ENCODE results near the gene NEU3. TPM values are rescaled to one million over a fixed set of nuclear protein-coding genes. Genes with fewer than 3 reads are reported as not detected.
"Not testable (repeated sequence)": the region's sequence is repeated elsewhere in the genome, so short reads cannot be mapped to it uniquely, and the experiment has no call there.

NEU3 gene
- total RNA-seq, 5 donors from 2014 or later (not counting 1 experiment from before 2014, with no cell fraction given): 12.4 to 18.0 (median 13.0) TPM

GRCh38 chr11:75044381-75045170, 55.8 kb downstream of the NEU3 start:
- CTCF ChIA-PET; H3K4me1 ChIP-seq (ENCODE audit: control insufficient read depth in 1 of 2, extremely low read depth in 1 of 2, insufficient read depth in 2 of 2, low read length in 2 of 2); H3K27me3 ChIP-seq (replicated peaks in 1 of 2; ENCODE audit: control insufficient read depth in 2 of 2, extremely low read depth in 1 of 2, insufficient read depth in 2 of 2, low read length in 1 of 2); H3K9me3 Mint-ChIP-seq; H3K27me3 Mint-ChIP-seq; H3K36me3 Mint-ChIP-seq; H3K9me3 ChIP-seq; H3K4me3 Mint-ChIP-seq; ATAC-seq (replicated peaks in 1 of 4); DNase-seq; H3K4me3 ChIP-seq (ENCODE audit: control insufficient read depth in 1 of 2, extremely low read depth in 1 of 2, low read length in 1 of 2); H3K36me3 ChIP-seq (ENCODE audit: control insufficient read depth in 2 of 2, extremely low read depth in 1 of 2, insufficient read depth in 1 of 2, low read length in 1 of 2); H3K27ac Mint-ChIP-seq; POLR2A ChIA-PET; H3K27ac ChIP-seq (ENCODE audit: low read length); H3K4me1 Mint-ChIP-seq: not testable (repeated sequence)
- 78% methylated on average over 6 of the region's 15 CpGs for WGBS (ENCODE audit: insufficient coverage)

- H3K36me3 Mint-ChIP-seq; H3K4me1 ChIP-seq (ENCODE audit: control insufficient read depth in 1 of 2, extremely low read depth in 1 of 2, insufficient read depth in 2 of 2, low read length in 2 of 2); H3K27ac Mint-ChIP-seq; H3K4me3 ChIP-seq (ENCODE audit: control insufficient read depth in 1 of 2, extremely low read depth in 1 of 2, low read length in 1 of 2); H3K9me3 Mint-ChIP-seq; H3K4me1 Mint-ChIP-seq; POLR2A ChIA-PET; H3K27me3 Mint-ChIP-seq; H3K27me3 ChIP-seq (replicated peaks in 1 of 2; ENCODE audit: control insufficient read depth in 2 of 2, extremely low read depth in 1 of 2, insufficient read depth in 2 of 2, low read length in 1 of 2); H3K36me3 ChIP-seq (ENCODE audit: control insufficient read depth in 2 of 2, extremely low read depth in 1 of 2, insufficient read depth in 1 of 2, low read length in 1 of 2); DNase-seq; ATAC-seq (replicated peaks in 1 of 4); H3K4me3 Mint-ChIP-seq; CTCF ChIA-PET; H3K27ac ChIP-seq (ENCODE audit: low read length); H3K9me3 ChIP-seq: not testable (repeated sequence)
- 73% methylated on average over 3 of the region's 5 CpGs for WGBS (ENCODE audit: insufficient coverage)
Measured at GRCh38 chr11:75046668-75047067, 57.9 kb downstream of the NEU3 start.

- peaks cover 0 to 4% of the 10 kb centered on the region in 2 donors for H3K27me3 Mint-ChIP-seq
Measured at GRCh38 chr11:75047191-75047590, 58.5 kb downstream of the NEU3 start.

GRCh38 chr11:75049501-75050266, 61.0 kb downstream of the NEU3 start:
- POLR2A ChIA-PET; H3K27ac ChIP-seq (ENCODE audit: low read length); CTCF ChIA-PET; H3K27ac Mint-ChIP-seq; ATAC-seq (replicated peaks in 1 of 4); H3K4me1 Mint-ChIP-seq; H3K4me3 ChIP-seq (ENCODE audit: control insufficient read depth in 1 of 2, extremely low read depth in 1 of 2, low read length in 1 of 2); H3K4me3 Mint-ChIP-seq; H3K36me3 ChIP-seq (ENCODE audit: control insufficient read depth in 2 of 2, extremely low read depth in 1 of 2, insufficient read depth in 1 of 2, low read length in 1 of 2); H3K27me3 ChIP-seq (replicated peaks in 1 of 2; ENCODE audit: control insufficient read depth in 2 of 2, extremely low read depth in 1 of 2, insufficient read depth in 2 of 2, low read length in 1 of 2); H3K4me1 ChIP-seq (ENCODE audit: control insufficient read depth in 1 of 2, extremely low read depth in 1 of 2, insufficient read depth in 2 of 2, low read length in 2 of 2); DNase-seq; H3K9me3 ChIP-seq; H3K36me3 Mint-ChIP-seq: not testable (repeated sequence)
- H3K9me3 Mint-ChIP-seq: peaks cover 5 to 16% (median 11%) of the 10 kb centered on the region in 3 donors
- no CpG with 5 or more reads among the region's 8 CpGs for WGBS (ENCODE audit: insufficient coverage)
- H3K27me3 Mint-ChIP-seq: peaks cover 7 to 13% of the 10 kb centered on the region in 2 donors

More at GRCh38 chr11:75047191-75047590, 58.5 kb downstream of the NEU3 start:
- Histone ChIP-seq H3K27me3 (replicated peaks in 1 of 2; ENCODE audit: control insufficient read depth in 2 of 2, extremely low read depth in 1 of 2, insufficient read depth in 2 of 2, low read length in 1 of 2) (no peaks in the 10 kb centered on the region), H3K4me3 (ENCODE audit: control insufficient read depth in 1 of 2, extremely low read depth in 1 of 2, low read length in 1 of 2) (no peak overlapping the region), H3K36me3 (ENCODE audit: control insufficient read depth in 2 of 2, extremely low read depth in 1 of 2, insufficient read depth in 1 of 2, low read length in 1 of 2) (no peaks in the 10 kb centered on the region), H3K4me1 (ENCODE audit: control insufficient read depth in 1 of 2, extremely low read depth in 1 of 2, insufficient read depth in 2 of 2, low read length in 2 of 2) (no peaks in the 10 kb centered on the region), H3K9me3 (no peaks in the 10 kb centered on the region), H3K27ac (ENCODE audit: low read length) (no peak overlapping the region)
- CTCF ChIA-PET: no interaction called here
- H3K36me3 Mint-ChIP-seq: no peaks in the 10 kb centered on the region
- no peak for ATAC-seq (replicated peaks in 1 of 4)
- WGBS (ENCODE audit: insufficient coverage): 67% methylated on average over 1 of the region's 4 CpGs
- no peak for DNase-seq
- POLR2A ChIA-PET: interaction anchor here in 1 of 2 donors (0.6 kb wide), 1 partner anchor 60 kb away, joined by 3 read pairs; no protein-coding TSS in a partner anchor
- peaks cover 0 to under 1% (median 0%) of the 10 kb centered on the region in 3 donors for H3K9me3 Mint-ChIP-seq
- H3K4me1 Mint-ChIP-seq: peaks cover 0 to 4% (median 0%) of the 10 kb centered on the region in 3 donors
- no peak overlapping the region for H3K27ac Mint-ChIP-seq
- H3K4me3 Mint-ChIP-seq: no peak overlapping the region

GRCh38 chr11:75050516-75050915, 61.8 kb downstream of the NEU3 start:
- DNase-seq: no peak
- H3K4me1 Mint-ChIP-seq: peaks cover 0 to 4% (median 0%) of the 10 kb centered on the region in 3 donors
- H3K9me3 Mint-ChIP-seq: peaks cover 5 to 16% (median 11%) of the 10 kb centered on the region in 3 donors
- WGBS (ENCODE audit: insufficient coverage): 72% methylated on average over 4 of the region's 4 CpGs
- H3K27me3 Mint-ChIP-seq: peaks cover 7 to 13% of the 10 kb centered on the region in 2 donors
- ChIA-PET CTCF (no interaction called here), POLR2A (no interaction called here)
- Histone ChIP-seq H3K27me3 (replicated peaks in 1 of 2; ENCODE audit: control insufficient read depth in 2 of 2, extremely low read depth in 1 of 2, insufficient read depth in 2 of 2, low read length in 1 of 2) (no peaks in the 10 kb centered on the region), H3K9me3 (no peaks in the 10 kb centered on the region), H3K4me1 (ENCODE audit: control insufficient read depth in 1 of 2, extremely low read depth in 1 of 2, insufficient read depth in 2 of 2, low read length in 2 of 2) (no peaks in the 10 kb centered on the region), H3K27ac (ENCODE audit: low read length) (no peak overlapping the region), H3K4me3 (ENCODE audit: control insufficient read depth in 1 of 2, extremely low read depth in 1 of 2, low read length in 1 of 2) (no peak overlapping the region), H3K36me3 (ENCODE audit: control insufficient read depth in 2 of 2, extremely low read depth in 1 of 2, insufficient read depth in 1 of 2, low read length in 1 of 2) (no peaks in the 10 kb centered on the region)
- H3K36me3 Mint-ChIP-seq: peaks cover 8% of the 10 kb centered on the region
- H3K4me3 Mint-ChIP-seq: no peak overlapping the region
- no peak overlapping the region for H3K27ac Mint-ChIP-seq
- ATAC-seq (replicated peaks in 1 of 4): no peak

GRCh38 chr11:75051043-75051442, 62.3 kb downstream of the NEU3 start:
- H3K4me1 ChIP-seq (ENCODE audit: control insufficient read depth in 1 of 2, extremely low read depth in 1 of 2, insufficient read depth in 2 of 2, low read length in 2 of 2): no peaks in the 10 kb centered on the region
- Mint-ChIP-seq H3K9me3 (peaks cover 5 to 16% (median 11%) of the 10 kb centered on the region in 3 donors), H3K27ac (no peak overlapping the region), H3K4me1 (peaks cover 0 to 4% (median 0%) of the 10 kb centered on the region in 3 donors), H3K4me3 (no peak overlapping the region), H3K27me3 (peaks cover 7 to 13% of the 10 kb centered on the region in 2 donors), H3K36me3 (peaks cover 8% of the 10 kb centered on the region)
- POLR2A ChIA-PET: no interaction called here
- no peaks in the 10 kb centered on the region for H3K27me3 ChIP-seq (replicated peaks in 1 of 2; ENCODE audit: control insufficient read depth in 2 of 2, extremely low read depth in 1 of 2, insufficient read depth in 2 of 2, low read length in 1 of 2)
- ATAC-seq (replicated peaks in 1 of 4) (no peak), DNase-seq (no peak)
- no peaks in the 10 kb centered on the region for H3K36me3 ChIP-seq (ENCODE audit: control insufficient read depth in 2 of 2, extremely low read depth in 1 of 2, insufficient read depth in 1 of 2, low read length in 1 of 2)
- no peaks in the 10 kb centered on the region for H3K9me3 ChIP-seq
- CTCF ChIA-PET: no interaction called here
- WGBS (ENCODE audit: insufficient coverage): 89% methylated on average over 1 of the region's 5 CpGs
- H3K27ac ChIP-seq (ENCODE audit: low read length): no peak overlapping the region
- H3K4me3 ChIP-seq (ENCODE audit: control insufficient read depth in 1 of 2, extremely low read depth in 1 of 2, low read length in 1 of 2): no peak overlapping the region
